GM18867 (cell line): Measurements from ENCODE around the gene PRRX2.
"Not testable (repeated sequence)": the region's sequence is repeated elsewhere in the genome, so short reads cannot be mapped to it uniquely, and the experiment has no call there.

Experiments used
- ATAC-seq: cut with Tn5 transposase; IDR thresholded peaks from one replicate; pipeline ENCODE4 v1.9.1; 2021; ENCODE audit warnings: mild to moderate bottlenecking, moderate library complexity; ENCODE audit not compliant: unreplicated experiment

The PRRX2 gene

GRCh38 chr9:129649726-129650679 is 15.4 kb upstream of the PRRX2 start:
- no peak for ATAC-seq

DNA sequence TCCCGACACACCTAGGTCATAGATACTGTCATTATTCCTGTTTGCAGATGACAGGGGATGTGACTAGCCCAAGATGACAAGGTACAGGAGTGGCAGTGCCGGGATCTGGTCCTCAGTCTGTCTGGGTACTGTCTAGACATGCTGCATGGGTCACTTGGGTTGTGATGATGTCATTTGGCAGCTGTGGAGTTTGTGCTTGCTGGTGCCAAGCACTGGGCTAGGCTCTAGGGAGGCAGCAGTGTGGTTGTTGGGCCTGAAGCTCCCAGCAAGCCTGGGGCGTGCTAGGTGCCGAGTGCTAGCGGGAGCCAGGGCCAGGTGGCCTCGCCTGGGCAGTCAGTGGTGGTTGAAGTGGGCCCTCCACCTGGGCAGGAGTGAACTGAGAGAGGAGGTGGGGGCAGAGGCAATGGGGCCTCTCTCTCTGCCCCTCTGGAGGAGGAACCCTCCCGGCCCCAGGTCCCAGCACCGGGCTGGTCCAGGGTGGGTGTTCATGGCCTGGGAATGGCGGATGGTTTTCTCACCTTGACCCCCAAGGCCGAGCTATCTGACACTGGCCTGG is 14.7 kb upstream of the PRRX2 start:
- no peak for ATAC-seq

GRCh38 chr9:129653823-129654553 is 11.5 kb upstream of the PRRX2 start:
- ATAC-seq: no peak

- ATAC-seq: no peak
These were observed 10.8 kb upstream of the PRRX2 start for GRCh38 chr9:129654554-129655040.

DNA sequence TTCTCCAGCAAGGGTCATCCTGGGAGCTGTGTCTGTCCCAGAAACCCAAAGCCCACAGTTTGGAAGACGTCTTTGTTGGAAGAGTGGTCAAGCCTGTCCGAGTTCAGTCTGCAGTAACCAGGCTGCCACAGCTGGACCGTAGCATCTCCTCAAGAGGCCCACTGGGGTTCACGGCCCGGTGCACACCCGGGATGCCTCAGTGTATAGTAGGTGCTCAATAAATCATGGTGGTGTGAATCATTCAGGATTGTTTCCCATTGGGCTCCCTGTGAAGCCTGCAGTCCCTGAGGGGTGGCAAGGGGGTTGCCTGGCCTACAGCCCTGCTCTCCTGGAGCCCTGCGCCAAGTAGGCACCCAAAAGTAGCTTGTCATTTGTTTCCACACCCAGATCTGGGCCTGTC is 10.3 kb upstream of the PRRX2 start:
- ATAC-seq: no peak

DNA sequence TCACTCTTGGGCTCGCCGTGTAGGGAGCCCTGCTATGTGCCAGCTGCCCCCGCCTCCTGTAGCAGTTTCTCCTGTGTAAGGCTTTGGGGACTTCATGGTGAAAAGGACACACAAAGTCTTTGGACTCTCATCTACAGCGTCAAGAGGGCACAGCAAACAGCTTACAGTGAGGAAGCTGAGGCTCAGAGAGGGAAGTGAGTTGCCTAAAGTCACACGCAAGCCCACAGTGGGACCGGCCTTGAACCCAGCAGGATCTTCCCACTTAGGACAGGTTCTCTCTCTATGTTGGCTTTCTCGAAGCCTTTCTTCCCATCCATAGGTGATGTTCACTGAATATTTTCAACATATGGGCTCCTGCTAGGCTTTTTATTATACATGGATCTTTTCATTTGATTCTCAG is 9.8 kb upstream of the PRRX2 start:
- ATAC-seq: no peak

DNA sequence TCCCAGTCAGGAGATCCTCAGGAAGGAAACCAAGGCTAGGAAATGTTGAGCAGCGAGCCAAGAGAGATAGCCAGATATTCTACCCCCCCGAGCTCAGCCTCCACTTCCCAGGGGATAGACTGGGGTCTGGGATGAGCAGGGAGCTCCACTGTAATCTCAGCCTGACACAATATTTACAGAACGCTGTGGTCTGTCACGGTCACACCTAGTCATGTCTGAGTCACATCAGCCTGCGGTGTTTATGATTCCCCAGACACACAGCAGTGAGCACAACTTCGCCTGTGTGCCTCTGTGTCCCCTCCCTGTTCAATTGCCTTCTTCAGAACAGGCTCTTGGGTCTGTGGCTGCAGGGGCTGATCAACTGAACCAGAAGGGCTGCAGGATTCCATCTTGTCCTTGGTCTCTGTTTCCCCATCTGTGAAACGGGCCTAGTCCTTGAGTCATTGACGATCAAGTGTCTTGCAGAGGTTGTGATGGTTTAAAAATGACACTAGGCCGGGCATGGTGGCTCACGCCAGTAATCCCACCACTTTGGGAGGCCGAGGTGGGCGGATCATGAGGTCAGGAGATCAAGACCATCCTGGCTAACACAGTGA is 8.6 kb upstream of the PRRX2 start:
- ATAC-seq: no peak

DNA sequence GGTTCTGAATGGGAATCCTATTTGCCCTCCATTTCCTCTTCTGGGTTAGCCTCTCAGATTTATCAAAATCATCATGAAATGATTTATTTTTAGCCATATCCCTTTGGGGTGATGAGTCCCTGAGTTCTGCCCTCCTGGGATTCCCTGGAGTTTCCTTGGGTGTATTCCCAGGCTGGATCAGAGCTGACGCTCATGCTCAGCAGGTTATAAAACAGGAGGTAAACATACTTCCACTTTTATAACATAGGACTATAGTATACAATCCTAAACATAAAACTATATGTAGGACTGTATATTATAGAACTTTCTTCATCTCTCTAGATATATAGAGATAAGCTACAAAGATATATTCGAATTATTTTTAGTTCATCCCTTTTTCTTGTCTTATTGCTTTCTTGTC is 4.4 kb upstream of the PRRX2 start:
- ATAC-seq: no peak

DNA sequence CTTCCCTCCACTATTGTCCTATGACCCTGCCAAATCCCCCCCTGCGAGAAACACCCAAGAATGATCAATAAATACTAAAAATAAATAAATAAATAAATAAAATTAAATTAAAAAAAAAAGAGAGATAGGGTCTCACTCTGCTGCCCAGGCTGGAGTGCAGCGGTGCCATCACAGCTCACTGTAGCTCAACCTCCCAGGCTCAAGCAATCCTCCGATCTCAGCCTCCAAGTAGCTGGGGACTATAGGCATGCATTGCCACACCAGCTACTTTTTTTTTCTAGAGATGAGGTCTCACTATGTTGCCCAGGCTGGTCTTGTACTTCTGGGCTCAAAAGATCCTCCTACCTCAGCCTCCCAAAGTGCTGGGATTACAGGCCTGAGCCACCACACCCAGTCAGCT is 3.2 kb upstream of the PRRX2 start:
- not testable (repeated sequence) for ATAC-seq

DNA sequence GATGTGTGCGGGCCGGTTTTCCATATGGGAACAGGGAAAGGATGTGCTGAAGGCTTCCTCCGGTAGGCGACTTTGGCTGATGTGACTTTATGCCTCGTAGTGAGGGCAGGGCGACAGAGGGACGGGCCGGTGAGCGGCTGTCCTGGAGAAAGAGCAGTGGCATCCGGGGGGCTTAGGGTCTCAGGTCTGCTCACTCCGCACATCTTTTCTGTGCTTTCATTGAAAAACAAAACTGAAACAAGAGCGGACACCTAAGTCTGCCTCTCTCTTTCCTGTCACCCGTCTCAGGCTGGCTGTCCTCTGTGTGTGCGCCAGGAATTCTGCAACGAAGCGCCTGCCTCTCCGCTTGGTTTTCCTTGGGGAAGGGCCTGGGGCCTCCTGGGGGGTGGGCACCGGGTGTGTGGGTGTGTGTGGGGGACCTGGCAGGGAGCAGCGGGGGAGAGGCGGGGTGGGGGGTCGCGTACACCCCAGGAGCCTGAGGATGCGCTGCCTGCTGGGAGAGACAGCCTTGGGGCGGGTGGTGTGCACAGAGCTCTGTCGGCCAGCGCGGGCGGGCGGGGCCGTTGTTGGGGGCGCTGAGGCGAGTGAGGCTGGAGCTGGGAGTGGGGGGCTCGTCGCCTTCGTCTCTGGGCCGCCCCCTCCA is 580 bp upstream of the PRRX2 start:
- ATAC-seq: no peak

DNA sequence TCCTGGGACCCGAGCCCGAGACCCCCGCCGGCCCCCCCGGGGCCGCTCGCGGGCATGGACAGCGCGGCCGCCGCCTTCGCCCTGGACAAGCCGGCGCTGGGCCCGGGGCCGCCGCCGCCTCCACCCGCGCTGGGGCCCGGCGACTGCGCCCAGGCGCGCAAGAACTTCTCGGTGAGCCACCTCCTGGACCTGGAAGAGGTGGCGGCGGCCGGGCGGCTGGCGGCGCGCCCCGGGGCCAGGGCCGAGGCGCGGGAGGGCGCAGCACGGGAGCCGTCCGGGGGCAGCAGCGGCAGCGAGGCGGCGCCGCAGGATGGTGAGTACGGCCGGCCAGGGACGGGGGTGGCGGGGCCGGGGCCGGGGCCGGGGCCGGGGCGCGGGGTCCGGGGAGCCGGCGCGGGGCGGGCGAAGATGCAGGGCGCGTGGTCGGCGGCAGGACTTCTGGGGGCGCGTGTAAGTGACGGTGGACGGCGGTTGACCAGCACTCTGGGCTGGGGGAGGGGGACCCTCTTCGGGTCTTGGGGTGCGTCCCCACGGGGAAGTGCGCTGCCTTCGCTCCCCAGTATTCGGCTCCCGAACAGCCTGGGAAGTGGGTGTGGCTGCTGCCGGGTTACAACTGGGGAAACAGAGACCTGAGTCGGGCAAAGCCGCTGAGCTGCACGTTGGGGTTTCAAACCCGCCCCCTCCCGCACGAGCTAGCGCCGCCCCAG is 520 bp downstream of the PRRX2 start:
- no peak for ATAC-seq

GRCh38 chr9:129666575-129666974 is 1.1 kb downstream of the PRRX2 start:
- no peak for ATAC-seq

GRCh38 chr9:129667378-129667777 is 1.9 kb downstream of the PRRX2 start:
- no peak for ATAC-seq

- ATAC-seq: no peak
These were observed 2.4 kb downstream of the PRRX2 start for GRCh38 chr9:129667850-129668249.

GRCh38 chr9:129669141-129669718 is 3.8 kb downstream of the PRRX2 start:
- ATAC-seq: no peak

- ATAC-seq: no peak
These were observed 4.5 kb downstream of the PRRX2 start for GRCh38 chr9:129669946-129670345.

DNA sequence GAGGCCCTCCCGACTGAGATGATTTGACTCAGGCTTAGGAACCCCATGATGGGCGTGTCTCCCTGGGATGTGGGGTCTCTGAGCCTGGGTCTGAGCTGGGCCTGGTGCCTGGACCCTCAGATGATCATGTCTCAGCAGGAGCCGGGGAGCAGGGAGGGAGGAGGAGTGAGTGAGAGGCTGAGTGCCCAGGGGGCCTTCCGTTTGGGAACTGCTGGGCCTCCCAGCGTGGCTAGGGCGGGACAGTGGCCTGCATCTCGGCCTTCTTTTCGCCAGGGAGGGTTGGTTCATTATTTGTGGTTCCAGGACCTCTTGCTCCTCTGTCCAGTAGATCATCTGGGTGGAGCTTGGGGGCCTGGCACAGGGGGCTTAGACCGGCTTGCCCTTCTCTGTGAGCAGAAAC is 5.6 kb downstream of the PRRX2 start:
- no peak for ATAC-seq

DNA sequence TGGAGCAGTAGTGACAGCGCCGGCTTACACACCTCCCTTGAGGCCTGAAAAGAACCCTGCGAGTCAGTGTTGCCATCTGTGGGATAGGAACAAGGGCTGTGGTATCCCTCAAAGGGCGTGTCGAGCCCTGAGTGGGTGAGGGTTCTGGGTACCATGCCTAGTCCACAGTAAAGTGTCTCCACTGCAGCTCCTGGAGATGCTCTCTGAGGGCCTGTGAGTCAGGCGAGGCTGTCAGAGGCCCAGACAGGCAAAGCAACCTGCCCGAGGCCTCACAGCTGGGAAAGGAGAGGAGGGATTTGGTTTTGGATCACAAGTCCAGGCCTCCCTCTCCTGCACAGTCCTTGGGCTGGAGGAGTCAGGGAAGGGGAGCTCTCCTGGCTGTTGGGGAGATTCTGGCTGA is 6.1 kb downstream of the PRRX2 start:
- ATAC-seq: no peak

GRCh38 chr9:129672702-129673101 is 7.3 kb downstream of the PRRX2 start:
- no peak for ATAC-seq

DNA sequence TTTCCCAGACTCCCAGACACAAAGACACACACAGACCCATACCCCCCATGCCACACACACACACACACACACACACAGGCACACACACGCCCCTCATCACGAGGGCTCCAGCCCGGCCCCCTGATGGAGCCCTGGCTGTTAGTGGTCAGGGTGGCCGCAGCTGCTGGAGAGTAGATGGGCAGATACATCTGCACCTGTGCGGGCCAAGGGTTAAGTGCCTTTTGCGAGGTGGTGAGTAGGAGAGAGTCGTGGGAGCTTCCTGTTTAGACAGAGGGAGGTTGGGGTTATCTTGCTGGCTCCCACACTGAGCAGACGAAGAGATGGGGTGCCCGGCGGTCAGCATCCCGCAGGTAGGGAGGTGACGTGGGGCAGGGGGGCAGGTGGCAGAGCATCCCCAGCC is 8.2 kb downstream of the PRRX2 start:
- no peak for ATAC-seq
